IMR-90 (cell line): ENCODE measurements around the gene HSPG2. TPM values are rescaled to one million over a fixed set of nuclear protein-coding genes. Genes with fewer than 3 reads are reported as not detected.
A peak's percentile ranks its signal among the peaks of the same experiment; 100 is the strongest.

ENCODE experiments used
- ATAC-seq: fragments of 200-7000 bp; cut with Tn5 transposase; 2 replicates; pipeline ENCODE4 v1.9.1; 2020; ENCODE audit warnings: low read depth, mild to moderate bottlenecking, moderate library complexity
- BruUV-seq: library from RNA; stranded (reverse); fragments of 400-500 nt; replicated peaks from 2 replicates; lab custom pipeline; 2021; lab: Mats Ljungman, UMichigan
- CTCF ChIA-PET: fragments of 300-600 bp; formaldehyde crosslinking; extraction: SDS; loops from one replicate; lab custom pipeline; 2021; ENCODE audit warnings: antibody characterized with exemption; lab: Yijun Ruan, JAX
- POLR2A ChIA-PET: fragments of 300-600 bp; sonication (Branson Sonifier 250); formaldehyde crosslinking; loops from one replicate; lab custom pipeline; 2022; ENCODE audit warnings: antibody characterized with exemption; ENCODE audit not compliant: unreplicated experiment; lab: Charles Lee
- DNase-seq: peaks from one replicate; pipeline ENCODE4 v3.0.0; 2013
- H2AFZ ChIP-seq: replicated peaks from 2 replicates; pipeline ENCODE3; 2013; ENCODE audit warnings: low read length, mild to moderate bottlenecking; ENCODE audit not compliant: poor library complexity
- H2AK5ac ChIP-seq: 2 replicates; pipeline ENCODE4 v1.6.1; 2013; ENCODE audit warnings: low read depth, low read length, inconsistent platforms
- H2AK9ac ChIP-seq: replicated peaks from 2 replicates; pipeline ENCODE3; 2013; ENCODE audit warnings: mild to moderate bottlenecking, low read depth, low read length, moderate library complexity; ENCODE audit not compliant: poor library complexity
- H2BK120ac ChIP-seq: 2 replicates; pipeline ENCODE4 v1.6.1; 2013; ENCODE audit warnings: low read depth, low read length, inconsistent platforms
- H2BK15ac ChIP-seq: 3 replicates; pipeline ENCODE4 v1.6.1; 2013; ENCODE audit warnings: low read depth, low read length, inconsistent platforms
- H2BK20ac ChIP-seq: 2 replicates; pipeline ENCODE4 v1.6.1; 2013; ENCODE audit warnings: low read depth, mild to moderate bottlenecking, inconsistent platforms, low read length, moderate library complexity
- H2BK5ac ChIP-seq: 2 replicates; pipeline ENCODE4 v1.6.1; 2013; ENCODE audit warnings: mild to moderate bottlenecking, low read depth, low read length, inconsistent platforms; ENCODE audit not compliant: poor library complexity, severe bottlenecking
- H3K14ac ChIP-seq: replicated peaks from 2 replicates; pipeline ENCODE4 v1.6.1; 2013; ENCODE audit warnings: low read depth, low read length, inconsistent platforms
- H3K18ac ChIP-seq: 2 replicates; pipeline ENCODE4 v1.6.1; 2013; ENCODE audit warnings: low read depth, low read length, control low read depth
- H3K23ac ChIP-seq: 2 replicates; pipeline ENCODE4 v1.6.1; 2013; ENCODE audit warnings: low read depth, low read length, inconsistent platforms
- H3K27ac ChIP-seq: 2 replicates; pipeline ENCODE4 v1.5.1; 2013; ENCODE audit warnings: mild to moderate bottlenecking, control low read depth, low read length; ENCODE audit not compliant: insufficient read depth
- H3K27me3 ChIP-seq: 2 replicates; pipeline ENCODE4 v1.6.1; 2013; ENCODE audit warnings: low read length; ENCODE audit not compliant: control insufficient read depth, insufficient read depth
- H3K36me3 ChIP-seq: 2 replicates; pipeline ENCODE4 v1.6.1; 2013; ENCODE audit warnings: low read length, mixed read lengths; ENCODE audit not compliant: control insufficient read depth, insufficient read depth
- H3K4ac ChIP-seq: 2 replicates; pipeline ENCODE4 v1.6.1; 2013; ENCODE audit warnings: low read depth, low read length, inconsistent platforms
- H3K4me1 ChIP-seq: 2 replicates; pipeline ENCODE4 v1.6.1; 2013; ENCODE audit warnings: low read length, mixed read lengths; ENCODE audit not compliant: control insufficient read depth, insufficient read depth
- H3K4me2 ChIP-seq: 2 replicates; pipeline ENCODE4 v1.6.1; 2013; ENCODE audit warnings: low read depth, mild to moderate bottlenecking, control low read depth, low read length, moderate library complexity
- H3K4me3 ChIP-seq: 2 replicates; pipeline ENCODE4 v1.5.1; 2013; ENCODE audit warnings: low read depth, mild to moderate bottlenecking, control low read depth, low read length, moderate library complexity; ENCODE audit not compliant: insufficient read depth
- H3K56ac ChIP-seq: 2 replicates; pipeline ENCODE4 v1.6.1; 2013; ENCODE audit warnings: low read length, inconsistent platforms; ENCODE audit not compliant: insufficient read depth; ENCODE audit errors: extremely low read depth
- H3K79me1 ChIP-seq, 2 experiments: 2 replicates each; pipeline ENCODE4 v1.6.1; 2013; ENCODE audit warnings: low read length in 2 of 2, inconsistent platforms in 1 of 2, low read depth in 1 of 2
- H3K9ac ChIP-seq: 2 replicates; pipeline ENCODE4 v1.6.1; 2013; ENCODE audit warnings: low read depth, low read length, control low read depth
- H3K9me1 ChIP-seq: 2 replicates; pipeline ENCODE4 v1.6.1; 2013; ENCODE audit warnings: low read length, inconsistent platforms; ENCODE audit not compliant: insufficient read depth
- H3K9me3 ChIP-seq: 2 replicates; pipeline ENCODE4 v1.6.1; 2013; ENCODE audit warnings: low read length; ENCODE audit not compliant: control insufficient read depth, insufficient read depth
- H4K20me1 ChIP-seq: 2 replicates; pipeline ENCODE4 v1.6.1; 2013; ENCODE audit warnings: low read length, inconsistent platforms; ENCODE audit not compliant: insufficient read depth
- H4K5ac ChIP-seq: 2 replicates; pipeline ENCODE4 v1.6.1; 2013; ENCODE audit warnings: mild to moderate bottlenecking, low read depth, low read length, control low read depth
- H4K8ac ChIP-seq, 2 experiments: 2 replicates each; pipeline ENCODE4 v1.6.1; 2013; ENCODE audit warnings: low read depth in 2 of 2, low read length in 2 of 2, control low read depth in 1 of 2, inconsistent platforms in 1 of 2
- H4K91ac ChIP-seq: 2 replicates; pipeline ENCODE4 v1.6.1; 2013; ENCODE audit warnings: low read depth, low read length, inconsistent platforms; ENCODE audit not compliant: insufficient read depth
- BHLHE40 ChIP-seq: fragments of 150-350 bp; IDR thresholded peaks from 2 replicates; pipeline ENCODE4 v1.6.1; 2016; ENCODE audit warnings: mild to moderate bottlenecking, low read depth, low read length
- CHD1 ChIP-seq: IDR thresholded peaks from 2 replicates; pipeline ENCODE4 v1.6.1; 2012; ENCODE audit warnings: low read depth, low read length, improper control_type of control experiment
- MAFK ChIP-seq: IDR thresholded peaks from 2 replicates; pipeline ENCODE4 v1.6.1; 2012; ENCODE audit warnings: low read depth, low read length, improper control_type of control experiment
- MAZ ChIP-seq: IDR thresholded peaks from 2 replicates; pipeline ENCODE4 v1.6.1; 2012; ENCODE audit warnings: low read depth, mild to moderate bottlenecking, low read length, improper control_type of control experiment, moderate library complexity, borderline replicate concordance
- MXI1 ChIP-seq: IDR thresholded peaks from 2 replicates; pipeline ENCODE4 v1.6.1; 2012; ENCODE audit warnings: low read depth, mild to moderate bottlenecking, low read length, moderate library complexity, borderline replicate concordance
- NFE2L2 ChIP-seq: fragments of 150-350 bp; IDR thresholded peaks from 2 replicates; pipeline ENCODE4 v1.6.1; 2016; ENCODE audit warnings: low read depth, mild to moderate bottlenecking, low read length
- POLR2A ChIP-seq: IDR thresholded peaks from 2 replicates; pipeline ENCODE4 v1.6.1; 2012; ENCODE audit warnings: mild to moderate bottlenecking, low read depth, low read length
- RAD21 ChIP-seq: IDR thresholded peaks from 2 replicates; pipeline ENCODE4 v1.6.1; 2012; ENCODE audit warnings: low read length, improper control_type of control experiment
- RCOR1 ChIP-seq: IDR thresholded peaks from 2 replicates; pipeline ENCODE4 v1.6.1; 2012; ENCODE audit warnings: mild to moderate bottlenecking, low read length, improper control_type of control experiment; ENCODE audit not compliant: insufficient replicate concordance
- RFX5 ChIP-seq: IDR thresholded peaks from 2 replicates; pipeline ENCODE4 v1.8.0; 2012; ENCODE audit warnings: low read depth, mild to moderate bottlenecking, low read length, moderate library complexity
- SMC3 ChIP-seq: fragments of 150-350 bp; IDR thresholded peaks from 2 replicates; pipeline ENCODE4 v1.6.1; 2016; ENCODE audit warnings: low read depth, mild to moderate bottlenecking, antibody characterized with exemption, low read length, moderate library complexity
- WGBS, 2 experiments: methylation state at CpG; one replicate each; pipeline versions ENCODE4 v1.1.5 to v1.1.7; 2013; ENCODE audit warnings: missing lambda C conversion rate in 2 of 2; ENCODE audit not compliant: insufficient read length in 1 of 2; ENCODE audit errors: extremely low coverage in 2 of 2; 5-methylcytosine and 5-hydroxymethylcytosine counted together
- dilution Hi-C: fragments of 300-500 bp; cut with HindIII; formaldehyde crosslinking; loops from one replicate; pipeline ENCODE4 v1.14.3; 2018; ENCODE audit warnings: low sequenced_read_pairs; ENCODE audit not compliant: unreplicated experiment
- in situ Hi-C: fragments of 300-500 bp; cut with MboI; formaldehyde crosslinking; loops from 3 replicates; pipeline ENCODE4 v1.14.3; 2019; ENCODE audit warnings: low sequenced_read_pairs, inconsistent platforms, mixed read lengths
- intact Hi-C: fragments of 100-400 bp; cut with micrococcal nuclease; formaldehyde crosslinking; loops from 2 replicates; pipeline ENCODE4 v1.10.0; 2022
- polyA plus RNA-seq, 3 experiments: library from polyadenylated mRNA; depleted of rRNA; stranded (reverse); fragments of >200 nt; gene quantifications; 2 replicates each; pipeline ENCODE4 v1.2.3, GENCODE V29; 2012; ENCODE audit warnings: low replicate concordance in 1 of 3
- total RNA-seq: library from RNA; depleted of rRNA; stranded (reverse); fragments of >200 nt; gene quantifications from 2 replicates; pipeline ENCODE4 v1.2.3, GENCODE V29; 2012
- TF ChIP-seq, protein P1 (sequence below): fragments of 150-350 bp; IDR thresholded peaks from 2 replicates; pipeline ENCODE4 v1.6.1; 2016; ENCODE audit warnings: low read depth, mild to moderate bottlenecking, low read length, moderate library complexity, borderline replicate concordance

Gene HSPG2
- total and polyA plus RNA-seq, 2 of the 4 experiments (the other 2 are of a cell fraction) = 15.8 to 94.0 TPM

DNA sequence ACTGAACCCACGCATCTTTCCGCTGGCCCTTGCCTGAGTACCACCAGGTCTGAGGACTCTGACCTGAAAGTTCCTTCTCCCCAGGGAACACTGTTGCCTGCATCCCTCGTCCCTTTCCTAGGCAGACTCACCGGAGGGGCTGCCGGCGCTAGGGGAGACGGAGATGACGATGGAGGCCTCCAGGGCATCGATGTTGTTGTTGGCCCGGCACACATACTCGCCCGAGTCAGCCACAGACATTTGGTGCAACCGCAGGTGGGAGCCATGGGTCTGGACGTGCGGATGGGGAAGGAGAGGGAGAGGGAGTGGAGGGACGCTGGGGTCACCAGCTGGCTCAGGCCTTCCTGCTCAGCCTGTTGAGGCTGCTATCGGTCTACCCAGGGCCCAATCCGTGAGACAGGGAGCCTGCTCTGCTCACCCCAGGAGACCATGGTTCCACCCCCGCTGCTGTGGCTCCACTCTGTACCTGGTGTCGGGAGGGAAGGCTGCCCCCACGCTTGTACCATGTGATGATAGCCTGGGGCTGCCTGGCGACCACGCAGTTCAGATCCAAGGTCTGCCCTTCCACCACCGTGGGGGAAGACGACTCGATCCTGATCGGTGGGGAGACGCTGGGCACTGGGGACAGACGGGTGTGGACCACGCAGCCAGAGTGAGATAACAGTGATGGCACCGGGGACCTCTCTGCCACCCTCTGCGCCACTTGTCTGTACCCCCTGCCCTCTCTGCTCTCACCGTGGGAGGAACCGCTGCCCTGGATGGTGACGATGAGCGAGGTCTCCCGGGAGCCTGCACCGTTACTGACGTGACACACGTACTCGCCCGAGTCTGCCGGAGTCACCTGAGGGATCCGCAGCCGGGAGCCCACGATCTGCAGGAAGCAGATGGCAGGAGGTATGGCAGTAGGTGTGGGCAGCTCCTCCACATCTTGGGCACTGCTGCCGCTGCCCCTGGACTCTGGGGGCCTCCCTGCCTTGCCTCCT, 89.6 kb downstream of the HSPG2 start:
- peaks cover 71% of the 10 kb centered on the region for H3K36me3 ChIP-seq
- in situ Hi-C loops = no loop called here
- H3K27me3 ChIP-seq = no peaks in the 10 kb centered on the region
- ChIA-PET CTCF (no interaction called here), POLR2A (no interaction called here)
- no peak overlapping the region for H3K9ac ChIP-seq
- H4K8ac ChIP-seq = no peak overlapping the region
- no peak overlapping the region for H2BK20ac ChIP-seq
- H4K20me1 ChIP-seq = no peaks in the 10 kb centered on the region; the same call in none of the 2 replicates
- H3K18ac ChIP-seq = no peak overlapping the region
- WGBS, 2 experiments = 94% methylated on average over 24 of the region's 47 CpGs; no CpG with 5 or more reads in 1 of the 2 experiments
- H4K5ac ChIP-seq = no peak overlapping the region
- BruUV-seq = TSS peak; percentile 59
- no peak overlapping the region for H2AK5ac ChIP-seq
- no peaks in the 10 kb centered on the region for H3K4me1 ChIP-seq
- H3K9me3 ChIP-seq = no peaks in the 10 kb centered on the region
- H4K91ac ChIP-seq = no peak overlapping the region
- intact Hi-C loops = no loop called here
- TF ChIP-seq BHLHE40 (no peak), NFE2L2 (no peak), CHD1 (no peak), RAD21 (no peak), RFX5 (no peak), MAFK (no peak), POLR2A (no peak), SMC3 (no peak), MXI1 (no peak), MAZ (no peak), RCOR1 (no peak)
- TF ChIP-seq, protein P1, sequence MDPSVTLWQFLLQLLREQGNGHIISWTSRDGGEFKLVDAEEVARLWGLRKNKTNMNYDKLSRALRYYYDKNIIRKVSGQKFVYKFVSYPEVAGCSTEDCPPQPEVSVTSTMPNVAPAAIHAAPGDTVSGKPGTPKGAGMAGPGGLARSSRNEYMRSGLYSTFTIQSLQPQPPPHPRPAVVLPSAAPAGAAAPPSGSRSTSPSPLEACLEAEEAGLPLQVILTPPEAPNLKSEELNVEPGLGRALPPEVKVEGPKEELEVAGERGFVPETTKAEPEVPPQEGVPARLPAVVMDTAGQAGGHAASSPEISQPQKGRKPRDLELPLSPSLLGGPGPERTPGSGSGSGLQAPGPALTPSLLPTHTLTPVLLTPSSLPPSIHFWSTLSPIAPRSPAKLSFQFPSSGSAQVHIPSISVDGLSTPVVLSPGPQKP = no peak
- no peak overlapping the region for H3K56ac ChIP-seq
- H2AK9ac ChIP-seq = no peak overlapping the region
- H3K79me1 ChIP-seq = no peaks in the 10 kb centered on the region
- no peak overlapping the region for H3K23ac ChIP-seq
- DNase-seq (no peak), ATAC-seq (no peak)
- H2BK120ac ChIP-seq = no peak overlapping the region
- no peak overlapping the region for H3K14ac ChIP-seq
- H3K27ac ChIP-seq = no peak overlapping the region
- H2BK15ac ChIP-seq = no peak overlapping the region
- H3K4me3 ChIP-seq = no peak overlapping the region
- no peak overlapping the region for H3K4me2 ChIP-seq
- H3K4ac ChIP-seq = no peak overlapping the region
- no peak overlapping the region for H2AFZ ChIP-seq
- H2BK5ac ChIP-seq = no peak overlapping the region
- dilution Hi-C loops = no loop called here
- no peaks in the 10 kb centered on the region for H3K9me1 ChIP-seq
